HEK293 (cell line): ENCODE data around the gene AURKAIP1.

Experiments used
- BCL6B ChIP-seq: fragments of 450-650 bp; formaldehyde crosslinking; IDR thresholded peaks from 2 replicates; pipeline ENCODE4 v1.5.1; 2017; ENCODE audit warnings: missing biosample characterization, missing genetic modification characterization
- GFI1B ChIP-seq: fragments of 450-650 bp; formaldehyde crosslinking; IDR thresholded peaks from 2 replicates; pipeline ENCODE4 v1.5.1; 2016; ENCODE audit warnings: missing biosample characterization, missing genetic modification characterization
- GLI4 ChIP-seq: fragments of 450-650 bp; formaldehyde crosslinking; IDR thresholded peaks from 2 replicates; pipeline ENCODE4 v1.5.1; 2016; ENCODE audit warnings: missing biosample characterization, missing genetic modification characterization
- KLF10 ChIP-seq: fragments of 450-650 bp; IDR thresholded peaks from 2 replicates; pipeline ENCODE4 v1.5.1; 2018; ENCODE audit warnings: missing biosample characterization, mild to moderate bottlenecking, missing genetic modification characterization
- MZF1 ChIP-seq: fragments of 450-650 bp; formaldehyde crosslinking; IDR thresholded peaks from 2 replicates; pipeline ENCODE4 v1.5.1; 2017; ENCODE audit warnings: missing biosample characterization, missing genetic modification characterization, borderline replicate concordance
- PATZ1 ChIP-seq: fragments of 450-650 bp; formaldehyde crosslinking; IDR thresholded peaks from 2 replicates; pipeline ENCODE4 v1.5.1; 2016; ENCODE audit warnings: missing biosample characterization, missing genetic modification characterization
- RBAK ChIP-seq: fragments of 450-650 bp; formaldehyde crosslinking; IDR thresholded peaks from 2 replicates; pipeline ENCODE4 v1.5.1; 2016; ENCODE audit warnings: missing biosample characterization, missing genetic modification characterization
- TRIM28 ChIP-seq: IDR thresholded peaks from 2 replicates; pipeline ENCODE4 v1.6.1; 2011; ENCODE audit warnings: low read length, control low read depth, borderline replicate concordance
- ZBTB1 ChIP-seq: fragments of 450-650 bp; formaldehyde crosslinking; IDR thresholded peaks from 2 replicates; pipeline ENCODE4 v1.5.1; 2016; ENCODE audit warnings: missing biosample characterization, missing genetic modification characterization
- ZFP69B ChIP-seq: fragments of 450-650 bp; formaldehyde crosslinking; IDR thresholded peaks from 2 replicates; pipeline ENCODE4 v1.5.1; 2016; ENCODE audit warnings: missing biosample characterization, missing genetic modification characterization
- ZNF133 ChIP-seq: fragments of 450-650 bp; formaldehyde crosslinking; IDR thresholded peaks from 2 replicates; pipeline ENCODE4 v1.5.1; 2016; ENCODE audit warnings: missing biosample characterization, missing genetic modification characterization
- ZNF169 ChIP-seq: fragments of 450-650 bp; formaldehyde crosslinking; IDR thresholded peaks from 2 replicates; pipeline ENCODE4 v1.5.1; 2016; ENCODE audit warnings: missing biosample characterization, missing genetic modification characterization
- ZNF175 ChIP-seq: fragments of 450-650 bp; formaldehyde crosslinking; IDR thresholded peaks from 2 replicates; pipeline ENCODE4 v1.5.1; 2016; ENCODE audit warnings: missing biosample characterization, missing genetic modification characterization
- ZNF19 ChIP-seq: fragments of 450-650 bp; formaldehyde crosslinking; IDR thresholded peaks from 2 replicates; pipeline ENCODE4; 2016; ENCODE audit warnings: missing biosample characterization, missing genetic modification characterization, low read depth
- ZNF211 ChIP-seq: fragments of 450-650 bp; formaldehyde crosslinking; IDR thresholded peaks from 2 replicates; pipeline ENCODE4 v1.5.1; 2016; ENCODE audit warnings: low read depth, missing biosample characterization, missing genetic modification characterization
- ZNF24 ChIP-seq: fragments of 450-650 bp; formaldehyde crosslinking; IDR thresholded peaks from 2 replicates; pipeline ENCODE4 v1.5.1; 2016; ENCODE audit warnings: missing biosample characterization, missing genetic modification characterization
- ZNF280C ChIP-seq: fragments of 450-650 bp; formaldehyde crosslinking; IDR thresholded peaks from 2 replicates; pipeline ENCODE4 v1.5.1; 2016; ENCODE audit warnings: missing biosample characterization, missing genetic modification characterization
- ZNF335 ChIP-seq: fragments of 450-650 bp; formaldehyde crosslinking; conservative IDR thresholded peaks from 2 replicates; pipeline ENCODE4 v1.5.1; 2016; ENCODE audit warnings: missing biosample characterization, missing genetic modification characterization
- ZNF394 ChIP-seq: fragments of 450-650 bp; formaldehyde crosslinking; IDR thresholded peaks from 2 replicates; pipeline ENCODE4 v1.5.1; 2016; ENCODE audit warnings: missing biosample characterization, missing genetic modification characterization, mild to moderate bottlenecking, moderate library complexity, borderline replicate concordance
- ZNF404 ChIP-seq: fragments of 450-650 bp; formaldehyde crosslinking; IDR thresholded peaks from 2 replicates; pipeline ENCODE4 v1.5.1; 2017; ENCODE audit warnings: missing biosample characterization, missing genetic modification characterization
- ZNF433 ChIP-seq: fragments of 450-650 bp; formaldehyde crosslinking; IDR thresholded peaks from 2 replicates; pipeline ENCODE4 v1.5.1; 2016; ENCODE audit warnings: missing biosample characterization, missing genetic modification characterization, low read depth
- ZNF48 ChIP-seq: fragments of 450-650 bp; formaldehyde crosslinking; IDR thresholded peaks from 2 replicates; pipeline ENCODE4 v1.5.1; 2016; ENCODE audit warnings: missing biosample characterization, missing genetic modification characterization
- ZNF488 ChIP-seq: fragments of 450-650 bp; formaldehyde crosslinking; IDR thresholded peaks from 2 replicates; pipeline ENCODE4 v1.5.1; 2016; ENCODE audit warnings: missing biosample characterization, missing genetic modification characterization
- ZNF501 ChIP-seq: fragments of 450-650 bp; formaldehyde crosslinking; IDR thresholded peaks from 2 replicates; pipeline ENCODE4 v1.5.1; 2016; ENCODE audit warnings: missing biosample characterization, missing genetic modification characterization
- ZNF530 ChIP-seq: fragments of 450-650 bp; formaldehyde crosslinking; IDR thresholded peaks from 2 replicates; pipeline ENCODE4 v1.5.1; 2016; ENCODE audit warnings: low read depth, missing biosample characterization, missing genetic modification characterization
- ZNF544 ChIP-seq: fragments of 450-650 bp; formaldehyde crosslinking; IDR thresholded peaks from 2 replicates; pipeline ENCODE4 v1.5.0; 2017; ENCODE audit warnings: missing biosample characterization, missing genetic modification characterization
- ZNF549 ChIP-seq: fragments of 450-650 bp; IDR thresholded peaks from 2 replicates; pipeline ENCODE4 v1.5.1; 2018; ENCODE audit warnings: missing biosample characterization, missing genetic modification characterization, mild to moderate bottlenecking, inconsistent platforms, moderate library complexity
- ZNF571 ChIP-seq: fragments of 450-650 bp; formaldehyde crosslinking; IDR thresholded peaks from 2 replicates; pipeline ENCODE4 v1.5.0; 2017; ENCODE audit warnings: missing biosample characterization, missing genetic modification characterization
- ZNF580 ChIP-seq: fragments of 450-650 bp; formaldehyde crosslinking; IDR thresholded peaks from 2 replicates; pipeline ENCODE4 v1.5.1; 2016; ENCODE audit warnings: missing biosample characterization, missing genetic modification characterization
- ZNF677 ChIP-seq: fragments of 450-650 bp; IDR thresholded peaks from 2 replicates; pipeline ENCODE4 v1.5.0; 2018; ENCODE audit warnings: missing biosample characterization, mild to moderate bottlenecking, missing genetic modification characterization, moderate library complexity
- ZNF692 ChIP-seq: fragments of 450-650 bp; formaldehyde crosslinking; IDR thresholded peaks from 2 replicates; pipeline ENCODE4 v1.5.1; 2016; ENCODE audit warnings: missing biosample characterization, missing genetic modification characterization
- ZNF707 ChIP-seq: fragments of 450-650 bp; formaldehyde crosslinking; IDR thresholded peaks from 2 replicates; pipeline ENCODE4 v1.5.1; 2016; ENCODE audit warnings: missing biosample characterization, missing genetic modification characterization
- ZNF76 ChIP-seq: fragments of 450-650 bp; formaldehyde crosslinking; IDR thresholded peaks from 2 replicates; pipeline ENCODE4; 2016; ENCODE audit warnings: low read depth, missing biosample characterization, missing genetic modification characterization, borderline replicate concordance

The AURKAIP1 gene

GRCh38 chr1:1374929-1375662, at the start of gene AURKAIP1 (continued):
- no peak; the same call in none of the 2 replicates for TF ChIP-seq ZNF677
- TF ChIP-seq GFI1B (tag by site-specific recombination): peak; percentile 64; the same call in 1 of the 2 replicates
- TF ChIP-seq ZNF19 (tag by site-specific recombination): no peak
- no peak for TF ChIP-seq ZNF549
- peak; percentile 99 for TF ChIP-seq GLI4 (tag by site-specific recombination)
- TF ChIP-seq ZNF530 (tag by site-specific recombination): no peak
- TF ChIP-seq ZNF335 (tag by site-specific recombination): peak; percentile 92
- TF ChIP-seq ZNF169 (tag by site-specific recombination): 0 out of 2 replicates have a peak, but pooled peaks have one; percentile 37
- TF ChIP-seq ZNF501 (tag by site-specific recombination): peak; percentile 100
- no peak for TF ChIP-seq ZNF544 (tag by site-specific recombination)
- TF ChIP-seq ZNF24: peak; percentile 98
- TF ChIP-seq ZNF48 (tag by site-specific recombination): no peak
- no peak for TF ChIP-seq ZNF433 (tag by site-specific recombination)
- peak; percentile 83; the same call in 1 of the 2 replicates for TF ChIP-seq TRIM28
- TF ChIP-seq ZBTB1: peak; percentile 96
- TF ChIP-seq ZNF692 (tag by site-specific recombination): peak; percentile 96
- peak; percentile 94 for TF ChIP-seq ZNF394 (tag by site-specific recombination)
- 0 out of 2 replicates have a peak, but pooled peaks have one; percentile 32 for TF ChIP-seq ZNF404 (tag by site-specific recombination)
- peak; percentile 99 for TF ChIP-seq PATZ1 (tag by site-specific recombination)
- TF ChIP-seq ZNF707: peak; percentile 67; the same call in 1 of the 2 replicates
- TF ChIP-seq ZNF175 (tag by site-specific recombination): no peak
- peak; percentile 98 for TF ChIP-seq ZNF76 (tag by site-specific recombination)
- no peak for TF ChIP-seq ZNF211
- TF ChIP-seq ZNF133 (tag by site-specific recombination): peak; percentile 44; the same call in 1 of the 2 replicates
- TF ChIP-seq ZNF488 (tag by site-specific recombination): no peak
- TF ChIP-seq KLF10 (tag by site-specific recombination): peak; percentile 90
- TF ChIP-seq ZNF280C (tag by site-specific recombination): no peak
- TF ChIP-seq ZFP69B (tag by site-specific recombination): peak; percentile 93
- TF ChIP-seq ZNF580 (tag by site-specific recombination): peak; percentile 100
- no peak for TF ChIP-seq ZNF571
- peak; percentile 81 for TF ChIP-seq MZF1
- TF ChIP-seq RBAK: no peak
- TF ChIP-seq BCL6B (tag by site-specific recombination): peak; percentile 15; the same call in 1 of the 2 replicates
